Measurements from ENCODE around the gene FAM53B.

DNA sequence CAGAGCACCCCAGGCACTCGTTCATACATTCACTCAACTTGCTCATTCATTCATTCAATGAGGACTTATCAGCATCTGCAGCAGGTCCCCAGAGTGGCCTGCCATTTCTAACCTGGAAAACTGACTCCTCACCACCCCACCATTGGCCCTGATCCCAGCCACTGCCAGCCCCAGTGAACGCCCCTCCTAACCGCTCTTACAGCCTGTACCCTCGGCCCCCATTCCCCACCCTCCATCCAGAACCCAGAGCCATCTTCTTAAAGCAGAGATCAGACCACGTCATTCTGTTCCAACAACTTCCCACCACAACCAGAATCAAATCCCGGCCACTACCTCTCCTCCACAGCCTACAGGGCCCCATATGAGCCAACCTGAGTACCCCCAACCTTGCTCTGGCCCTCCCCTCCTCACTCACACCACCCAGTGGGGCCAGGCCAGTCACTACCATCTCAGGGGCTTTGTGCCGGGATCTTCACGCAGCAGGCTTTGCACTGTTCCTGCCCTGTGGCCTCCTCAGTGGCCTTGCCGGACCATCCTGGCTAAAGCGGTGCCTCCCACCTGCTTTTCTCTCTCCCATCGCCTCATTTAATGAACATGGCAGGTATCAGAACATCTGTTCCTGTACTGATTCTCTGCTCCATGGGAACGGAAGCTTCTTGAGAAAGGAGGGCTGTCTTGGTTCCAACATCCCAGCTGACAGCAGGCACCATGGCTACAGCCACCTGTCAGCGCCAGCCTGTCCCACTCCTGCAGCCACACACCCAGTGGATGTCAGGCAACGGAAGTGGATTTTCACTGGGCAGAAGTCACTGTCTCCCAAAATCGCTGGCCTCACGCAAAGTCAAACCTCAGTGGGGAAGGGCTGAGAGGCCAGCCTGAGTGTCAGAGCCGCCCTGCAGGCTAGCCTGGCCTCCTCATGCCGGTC is 45.4 kb downstream of the FAM53B start:
- TF ChIP-seq EP300 (IDR thresholded peaks at IDR 0.05) (no peak), CTCF (IDR thresholded peaks at IDR 0.05) (no peak)

All from tibial nerve (tissue), 4 donors.